OCI-LY1 (cell line): Measurements from ENCODE around the gene PARD3.

Source experiments
- CTCF ChIP-seq: fragments of 200-600 bp; sonication (generic), shearing (Covaris generic); IDR thresholded peaks from 2 replicates; pipeline ENCODE4 v1.5.1; 2017; ENCODE audit warnings: mild to moderate bottlenecking, antibody characterized with exemption, low read length, moderate library complexity, mixed read lengths
- EZH2 ChIP-seq: fragments of 200-600 bp; sonication (generic), shearing (Covaris generic); IDR thresholded peaks from 2 replicates; pipeline ENCODE4 v1.8.0; 2017; ENCODE audit warnings: borderline replicate concordance, mixed run types, mild to moderate bottlenecking, antibody characterized with exemption, low read length, moderate library complexity, mixed read lengths

GRCh38 chr10:34462993-34463392 is 352.1 kb downstream of the PARD3 start:
- no peak for TF ChIP-seq EZH2
- no peak for TF ChIP-seq CTCF
